ENCODE data around the gene FAM229B.
"Not testable (repeated sequence)": the region's sequence is repeated elsewhere in the genome, so short reads cannot be mapped to it uniquely, and the experiment has no call there.

Gene FAM229B

DNA sequence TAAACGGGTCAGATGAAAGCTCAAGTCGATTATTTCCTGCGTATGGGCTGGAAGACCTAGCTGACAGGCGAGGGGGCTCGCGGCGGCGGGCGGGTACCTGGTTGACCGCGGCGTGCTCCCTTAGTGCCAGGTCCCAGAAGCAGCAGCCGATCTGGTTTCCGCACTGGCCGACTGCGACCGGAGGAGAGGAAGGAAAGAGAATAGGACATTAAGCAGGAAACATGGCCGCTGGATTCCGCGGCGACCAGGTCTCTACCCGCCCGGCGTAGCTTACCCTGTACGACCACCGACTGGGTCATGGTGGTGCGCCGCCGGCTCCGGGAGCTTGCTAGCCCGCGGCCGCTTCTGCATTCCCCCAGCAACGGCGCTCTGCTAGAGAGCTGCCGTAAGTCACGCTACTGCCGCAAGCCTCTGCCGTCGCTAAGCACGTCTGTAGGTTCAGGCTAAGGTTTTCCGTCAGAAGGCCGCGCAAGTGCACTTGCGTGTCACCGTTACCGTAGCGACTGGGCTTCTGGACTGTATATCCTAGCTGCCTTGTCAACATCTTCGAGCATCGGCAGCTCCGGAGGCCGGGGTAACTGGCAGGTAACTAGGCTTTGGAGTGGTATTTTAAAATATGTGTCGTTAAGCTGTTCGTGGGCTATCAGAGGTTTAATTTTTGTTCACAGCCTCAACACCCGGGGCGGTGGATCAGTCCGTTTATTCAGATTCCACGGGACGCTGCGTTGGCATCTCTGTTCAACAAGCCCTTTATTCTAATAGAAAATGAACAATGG, at the start of gene FAM229B, which contains the start of gene TUBE1:
FAM229B (plus strand) TSS at position 456 of the 776 bp plus-strand sequence. CDS start 11,693 bp downstream, outside the sequence.
TUBE1 (minus strand) TSS at position 347 of the 776 bp plus-strand sequence; CDS start at position 299, 48 bp downstream.
- peak; percentile 93 for DNase-seq

GRCh38 chr6:112037783-112038216, 49.6 kb upstream of the FAM229B start:
- peak; percentile 53 for DNase-seq

GRCh38 chr6:112038268-112038667, 49.1 kb upstream of the FAM229B start:
- DNase-seq, result no peak

GRCh38 chr6:112038756-112039430, 48.5 kb upstream of the FAM229B start:
- no peak for DNase-seq

DNA sequence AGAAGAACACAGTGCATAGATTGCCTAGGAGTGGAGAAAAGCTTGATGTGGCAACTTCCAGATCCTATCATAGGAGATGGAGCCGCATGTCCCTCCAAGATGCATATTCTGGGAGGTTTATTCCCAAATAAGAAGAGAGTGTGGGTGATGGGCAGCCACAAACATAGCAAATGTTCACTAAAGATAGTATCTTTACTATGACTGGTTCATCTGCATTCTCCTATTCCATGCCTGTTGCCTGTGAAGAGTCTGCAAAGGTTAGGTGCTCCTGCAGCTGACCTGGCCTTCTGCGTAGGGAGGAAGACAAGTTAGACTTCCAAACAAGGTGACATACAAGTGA, 48.0 kb upstream of the FAM229B start:
- DNase-seq, result no peak

GRCh38 chr6:112040956-112041355, 46.4 kb upstream of the FAM229B start:
- no peak for DNase-seq

DNA sequence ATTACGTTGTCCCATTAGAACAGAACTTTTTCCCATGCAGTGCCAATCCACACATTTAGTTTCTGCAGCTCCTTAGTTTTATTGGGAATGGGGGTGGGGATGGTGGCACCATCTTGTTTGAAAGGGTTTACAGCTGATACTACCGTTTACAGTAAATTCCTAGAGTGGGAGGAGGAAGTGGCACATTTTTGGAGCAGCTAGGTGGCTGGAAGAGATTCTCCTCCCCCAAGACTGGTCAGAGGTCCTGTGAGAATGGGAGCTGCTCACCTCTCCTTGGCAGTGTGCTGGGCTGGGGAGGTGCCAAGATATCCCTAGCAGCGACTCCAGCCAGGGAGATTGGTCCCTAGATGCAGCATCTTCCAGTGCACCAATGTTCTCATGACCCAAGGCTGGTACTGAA, 45.9 kb upstream of the FAM229B start:
- no peak for DNase-seq

DNA sequence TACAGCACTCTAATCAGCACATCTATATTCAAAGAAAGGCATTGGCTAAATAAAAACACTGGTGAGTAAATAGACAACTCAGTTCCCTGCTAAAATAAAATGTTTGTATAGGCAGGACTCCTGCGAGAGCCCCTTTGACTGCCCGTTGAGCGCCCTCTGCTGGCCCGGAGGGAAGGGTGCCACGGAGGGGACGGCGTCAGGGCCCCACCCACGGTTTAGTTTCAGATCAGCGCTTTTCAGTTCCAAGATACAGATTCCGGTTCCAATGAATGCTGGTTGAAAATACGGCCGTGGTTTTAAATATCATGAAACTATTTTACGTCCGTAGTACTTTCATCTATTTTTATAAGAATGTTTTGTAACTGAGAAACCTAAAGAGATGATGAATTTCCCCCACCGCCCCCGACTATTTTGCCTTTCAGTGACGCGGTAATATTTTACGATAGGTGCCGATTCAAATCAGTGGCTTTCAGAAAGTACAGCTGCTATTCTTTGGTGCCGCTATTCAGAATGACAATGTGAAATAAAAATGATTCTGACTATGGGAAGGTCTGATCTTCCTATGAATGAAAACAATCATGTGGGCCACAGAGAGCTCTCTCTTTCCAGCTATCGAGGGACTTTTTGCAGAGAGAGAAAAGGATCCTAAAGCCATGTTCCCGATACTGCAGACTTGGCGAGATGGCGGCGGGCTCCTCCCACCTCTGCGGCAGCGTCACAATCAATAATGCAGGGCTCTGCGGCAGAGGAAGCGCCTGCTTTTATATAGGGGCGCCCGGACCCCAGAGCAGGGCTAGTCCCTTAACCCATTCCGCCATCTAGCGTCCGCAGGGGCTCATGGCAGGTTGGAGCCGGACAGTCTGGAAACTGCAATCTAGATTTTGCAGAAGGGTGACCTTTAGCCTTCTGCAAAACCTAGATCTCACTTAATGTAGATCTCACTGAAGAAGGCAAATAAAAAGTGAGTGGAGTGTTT, 44.1 kb upstream of the FAM229B start:
- DNase-seq, result peak; percentile 94

- DNase-seq, result no peak
Measured at GRCh38 chr6:112044196-112044595, 43.2 kb upstream of the FAM229B start.

GRCh38 chr6:112044856-112045255, 42.5 kb upstream of the FAM229B start:
- DNase-seq, result no peak

- not testable (repeated sequence) for DNase-seq
Measured at GRCh38 chr6:112047523-112047922, 39.9 kb upstream of the FAM229B start.

- no peak for DNase-seq
Measured at GRCh38 chr6:112049026-112049799, 38.2 kb upstream of the FAM229B start.

- DNase-seq, result no peak
Measured at GRCh38 chr6:112049996-112050395, 37.4 kb upstream of the FAM229B start.

GRCh38 chr6:112050429-112050828, 37.0 kb upstream of the FAM229B start:
- DNase-seq, result no peak

DNA sequence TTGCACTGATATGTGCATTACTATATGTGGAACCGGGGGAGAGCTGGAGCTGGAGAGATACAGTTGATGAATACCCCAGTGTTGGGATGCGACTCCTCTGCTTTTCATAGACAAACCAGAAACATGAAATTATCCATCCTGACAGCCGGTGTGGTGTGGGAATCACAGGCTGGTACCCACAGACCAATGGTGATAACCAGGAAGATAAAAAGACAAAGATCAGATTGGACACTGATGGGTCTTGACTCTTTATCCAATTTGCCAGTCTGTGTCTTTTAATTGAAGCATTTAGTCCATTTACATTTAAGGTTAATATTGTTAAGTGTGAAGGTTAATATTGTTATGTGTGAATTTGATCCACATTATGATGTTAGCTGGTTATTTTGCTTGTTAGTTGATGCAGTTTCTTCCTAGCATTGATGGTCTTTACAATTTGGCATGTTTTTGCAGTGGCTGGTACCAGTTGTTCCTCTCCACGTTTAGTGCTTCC, 36.1 kb upstream of the FAM229B start:
- DNase-seq, result not testable (repeated sequence)

DNA sequence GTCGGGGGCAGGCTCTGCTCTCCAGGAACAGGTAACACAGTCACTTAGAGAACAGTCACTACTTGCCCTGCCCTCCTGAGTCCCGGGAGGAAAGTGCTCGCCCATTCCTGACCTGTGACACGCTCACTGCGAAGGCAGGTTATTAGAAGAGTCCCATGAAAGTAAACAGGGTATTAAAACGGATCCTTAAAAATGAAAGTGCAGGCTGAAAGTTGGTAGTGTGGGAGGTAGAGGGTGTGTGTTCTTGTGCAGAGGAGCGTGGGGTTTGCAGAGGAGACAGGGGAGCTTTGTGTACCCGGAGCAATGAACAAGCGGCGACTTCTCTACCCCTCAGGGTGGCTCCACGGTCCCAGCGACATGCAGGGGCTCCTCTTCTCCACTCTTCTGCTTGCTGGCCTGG, 33.4 kb upstream of the FAM229B start, which contains the start of gene CCN6:
CCN6 (plus strand) TSS at position 104 of the 400 bp plus-strand sequence; CDS start at position 358, 254 bp downstream.
- DNase-seq, result no peak

GRCh38 chr6:112054555-112055190, 32.7 kb upstream of the FAM229B start:
- no peak for DNase-seq

DNA sequence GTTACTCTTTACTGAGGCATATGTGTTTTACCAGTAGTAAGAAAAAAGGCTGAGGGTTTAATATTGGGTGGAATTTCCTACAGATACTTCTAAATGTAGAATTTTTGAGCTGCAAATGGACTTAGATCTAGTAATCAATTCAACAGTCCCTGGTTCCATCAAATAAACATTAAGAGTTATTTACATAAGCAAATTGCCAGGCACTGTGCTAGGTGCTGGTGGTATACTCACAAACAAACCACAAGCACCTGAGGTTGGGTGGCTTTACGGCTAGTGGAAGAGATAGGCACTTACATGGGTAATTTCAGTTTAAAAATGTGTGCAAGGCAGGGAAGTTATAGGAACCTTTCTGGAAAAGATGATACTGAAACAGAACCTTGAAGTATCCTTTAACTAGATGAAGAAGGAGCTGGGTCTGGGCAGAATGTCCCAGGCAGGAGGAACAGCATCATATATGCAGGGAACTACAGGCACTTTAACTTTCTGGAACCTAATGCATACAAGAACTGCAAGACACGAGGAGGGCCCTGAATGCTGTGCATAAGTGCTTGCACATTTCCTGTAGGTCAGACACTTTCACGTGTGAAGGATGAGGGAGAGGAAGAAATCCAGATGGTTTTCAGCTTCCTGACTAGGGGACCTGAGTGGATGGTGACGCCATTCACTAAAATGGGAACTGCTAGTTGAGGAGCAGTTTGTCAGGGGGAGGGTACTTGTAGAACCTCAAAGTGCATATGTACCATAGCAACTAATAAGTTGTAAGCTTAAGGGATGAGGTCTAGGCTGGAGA, 29.0 kb upstream of the FAM229B start:
- DNase-seq, result no peak

GRCh38 chr6:112061605-112062004, 25.8 kb upstream of the FAM229B start:
- no peak for DNase-seq

DNA sequence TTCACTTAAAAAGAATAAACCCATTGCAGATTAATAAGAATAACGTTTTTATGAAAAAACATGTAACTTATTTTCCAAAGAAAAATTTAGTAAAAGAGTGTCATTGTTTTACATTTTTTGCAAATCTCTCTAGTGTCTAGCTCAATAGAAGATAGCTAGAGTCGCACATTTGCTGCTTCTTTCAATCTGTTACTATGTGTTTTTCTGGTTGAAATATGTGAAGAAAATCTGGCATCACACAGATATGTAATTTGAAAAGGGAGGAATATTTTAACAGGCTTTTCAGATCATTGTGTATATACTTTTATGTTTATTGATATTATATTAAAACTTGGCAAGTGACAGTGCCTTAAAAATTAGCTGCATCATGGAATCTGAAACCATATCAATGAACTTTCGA, 24.4 kb upstream of the FAM229B start:
- DNase-seq, result no peak

All from stimulated activated CD4-positive, alpha-beta T cell treated with anti-CD3 and anti-CD28 coated beads, Interleukin-15, amount 100 ng/mL, for 24 hours (primary cell).